ENCODE measurements around the gene RIPK1. TPM values are rescaled to one million over a fixed set of nuclear protein-coding genes. Genes with fewer than 3 reads are reported as not detected.

The RIPK1 gene
- total and polyA plus RNA-seq, 10 of the 15 experiments (the other 5 are each of a cell fraction or from before 2014, with no cell fraction given): 1.6 to 11.2 (median 6.3) TPM

DNA sequence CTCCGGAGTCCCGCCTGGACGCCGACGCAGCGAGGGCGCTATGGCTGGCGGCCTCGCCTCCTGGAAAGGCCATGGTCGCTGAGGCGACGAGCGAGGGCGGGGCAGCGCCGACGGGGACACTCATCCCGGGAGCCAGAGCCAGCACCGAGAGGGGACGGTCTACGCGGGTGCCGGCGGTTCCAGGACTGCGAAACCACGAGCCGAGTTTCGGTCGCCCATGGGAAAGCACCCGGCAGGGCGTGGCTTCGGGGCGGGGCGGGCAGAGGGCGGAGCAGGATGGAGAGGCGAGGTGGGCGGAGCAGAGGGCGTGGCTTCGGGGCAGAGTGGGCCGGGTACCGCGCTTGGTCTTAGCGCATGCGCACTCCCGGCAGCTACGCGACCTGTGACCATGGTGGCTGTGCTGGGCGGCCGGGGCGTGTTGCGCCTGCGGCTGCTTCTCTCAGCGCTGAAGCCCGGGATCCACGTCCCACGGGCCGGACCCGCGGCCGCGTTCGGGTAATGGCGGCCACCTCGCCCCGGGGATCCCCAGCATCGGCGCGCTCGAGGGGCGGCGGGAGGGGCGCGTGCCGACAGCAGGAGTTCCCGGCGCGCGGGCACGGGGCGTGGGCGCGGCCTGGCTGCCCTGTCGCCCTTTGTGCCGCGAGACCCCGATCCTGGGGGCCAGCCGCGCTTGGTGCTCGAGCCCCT is 50.2 kb downstream of the RIPK1 start, which contains the start of gene BPHL:
TSS of gene BPHL (plus strand) at position 359 of the 687 bp plus-strand sequence. CDS start at position 389, 30 bp downstream.
- H3K27me3 ChIP-seq (replicated peaks in 1 of 2; ENCODE audit: control insufficient read depth in 2 of 2, insufficient read depth in 2 of 2, low read length in 1 of 2): no peaks in the 10 kb centered on the region
- H3K4me3 ChIP-seq: peak within 1 kb of the TSS; percentile 87
- H3K27ac ChIP-seq (ENCODE audit: control insufficient read depth, insufficient read depth): peak within 1 kb of the TSS; percentile 86
- H3K9me3 ChIP-seq (replicated peaks; ENCODE audit: control insufficient read depth, insufficient read depth, low read length): no peaks in the 10 kb centered on the region
- H2AFZ ChIP-seq (ENCODE audit: control insufficient read depth, low read depth, low read length): peak within 1 kb of the TSS; percentile 98
- ChIA-PET RAD21 (ENCODE audit: unreplicated experiment) (no interaction called here), CTCF (interaction anchor here (1.1 kb wide), 1 partner anchor 141 kb away, joined by 3 read pairs; no protein-coding TSS in a partner anchor), POLR2A (interaction anchor here (0.6 kb wide), 2 partner anchors 9 to 74 kb away, joined by 3 to 8 read pairs; no protein-coding TSS in a partner anchor), SMC1A (ENCODE audit: uncharacterized antibody, unreplicated experiment) (interaction anchor here (1.0 kb wide), 1 partner anchor 119 kb away, joined by 4 read pairs; the partner anchor contains the start of gene NQO2)
- peak; percentile 97 for ATAC-seq
- no TSS peak for BruUV-seq (replicated peaks)
- peaks cover 0 to 3% of the 10 kb centered on the region in 2 experiments; a peak in 2 of 4 replicates for H3K36me3 ChIP-seq (ENCODE audit: control insufficient read depth in 2 of 2, insufficient read depth in 2 of 2, low read length in 1 of 2)
- peak within 1 kb of the TSS; percentile 75 for H3K4me2 ChIP-seq (ENCODE audit: control insufficient read depth, insufficient read depth)
- H3K9ac ChIP-seq (ENCODE audit: control insufficient read depth, insufficient read depth, low read length): peak within 1 kb of the TSS; percentile 42
- FAIRE-seq: peak; percentile 91
- intact Hi-C loops (cut with micrococcal nuclease; ENCODE audit: unreplicated experiment): loop anchor here (2.0 kb wide), 1 partner anchor 50 kb away; the partner anchor contains the start of gene RIPK1
- no peaks in the 10 kb centered on the region for H3K79me2 ChIP-seq (ENCODE audit: control insufficient read depth, insufficient read depth, low read length)
- H4K20me1 ChIP-seq (ENCODE audit: control insufficient read depth, insufficient read depth): no peaks in the 10 kb centered on the region
- WGBS (ENCODE audit: insufficient coverage, insufficient replicate concordance, low lambda C conversion rate, missing lambda C conversion rate): 2% methylated on average over 87 of the region's 89 CpGs
- H3K4me1 ChIP-seq (ENCODE audit: control insufficient read depth, insufficient read depth, low read length): peaks cover 6% of the 10 kb centered on the region; the same call in 1 of the 2 replicates
- in situ Hi-C loops (cut with MboI): no loop called here
- peak; percentile 75 for DNase-seq (ENCODE audit: low read depth, low spot score)
- TF ChIP-seq JUNB (IDR thresholded peaks at IDR 0.05) (no peak), MEF2B (IDR thresholded peaks at IDR 0.05; ENCODE audit: partially characterized antibody, poor library complexity, severe bottlenecking) (no peak), ATF7 (IDR thresholded peaks at IDR 0.05; ENCODE audit: low read depth) (no peak), IKZF1 (conservative IDR thresholded peaks at IDR 0.05) (peak; percentile 93), NFIC (IDR thresholded peaks at IDR 0.05; ENCODE audit: low read depth, low read length) (no peak), CHD1 (IDR thresholded peaks at IDR 0.05; ENCODE audit: low read depth, low read length) (no peak), RCOR1 (conservative IDR thresholded peaks at IDR 0.05; ENCODE audit: low read depth, low read length) (no peak), JUND (IDR thresholded peaks at IDR 0.05; ENCODE audit: low read depth, low read length) (no peak), NR2F1 (conservative IDR thresholded peaks at IDR 0.05) (peak; percentile 86), MYB (IDR thresholded peaks at IDR 0.05; ENCODE audit: borderline replicate concordance, low read depth, low read length) (no peak), ESRRA (IDR thresholded peaks at IDR 0.05; ENCODE audit: low read length) (no peak)
- TF ChIP-seq, protein P1, sequence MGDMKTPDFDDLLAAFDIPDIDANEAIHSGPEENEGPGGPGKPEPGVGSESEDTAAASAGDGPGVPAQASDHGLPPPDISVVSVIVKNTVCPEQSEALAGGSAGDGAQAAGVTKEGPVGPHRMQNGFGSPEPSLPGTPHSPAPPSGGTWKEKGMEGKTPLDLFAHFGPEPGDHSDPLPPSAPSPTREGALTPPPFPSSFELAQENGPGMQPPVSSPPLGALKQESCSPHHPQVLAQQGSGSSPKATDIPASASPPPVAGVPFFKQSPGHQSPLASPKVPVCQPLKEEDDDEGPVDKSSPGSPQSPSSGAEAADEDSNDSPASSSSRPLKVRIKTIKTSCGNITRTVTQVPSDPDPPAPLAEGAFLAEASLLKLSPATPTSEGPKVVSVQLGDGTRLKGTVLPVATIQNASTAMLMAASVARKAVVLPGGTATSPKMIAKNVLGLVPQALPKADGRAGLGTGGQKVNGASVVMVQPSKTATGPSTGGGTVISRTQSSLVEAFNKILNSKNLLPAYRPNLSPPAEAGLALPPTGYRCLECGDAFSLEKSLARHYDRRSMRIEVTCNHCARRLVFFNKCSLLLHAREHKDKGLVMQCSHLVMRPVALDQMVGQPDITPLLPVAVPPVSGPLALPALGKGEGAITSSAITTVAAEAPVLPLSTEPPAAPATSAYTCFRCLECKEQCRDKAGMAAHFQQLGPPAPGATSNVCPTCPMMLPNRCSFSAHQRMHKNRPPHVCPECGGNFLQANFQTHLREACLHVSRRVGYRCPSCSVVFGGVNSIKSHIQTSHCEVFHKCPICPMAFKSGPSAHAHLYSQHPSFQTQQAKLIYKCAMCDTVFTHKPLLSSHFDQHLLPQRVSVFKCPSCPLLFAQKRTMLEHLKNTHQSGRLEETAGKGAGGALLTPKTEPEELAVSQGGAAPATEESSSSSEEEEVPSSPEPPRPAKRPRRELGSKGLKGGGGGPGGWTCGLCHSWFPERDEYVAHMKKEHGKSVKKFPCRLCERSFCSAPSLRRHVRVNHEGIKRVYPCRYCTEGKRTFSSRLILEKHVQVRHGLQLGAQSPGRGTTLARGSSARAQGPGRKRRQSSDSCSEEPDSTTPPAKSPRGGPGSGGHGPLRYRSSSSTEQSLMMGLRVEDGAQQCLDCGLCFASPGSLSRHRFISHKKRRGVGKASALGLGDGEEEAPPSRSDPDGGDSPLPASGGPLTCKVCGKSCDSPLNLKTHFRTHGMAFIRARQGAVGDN (IDR thresholded peaks at IDR 0.05): peak; percentile 85
- TF ChIP-seq, protein P2, sequence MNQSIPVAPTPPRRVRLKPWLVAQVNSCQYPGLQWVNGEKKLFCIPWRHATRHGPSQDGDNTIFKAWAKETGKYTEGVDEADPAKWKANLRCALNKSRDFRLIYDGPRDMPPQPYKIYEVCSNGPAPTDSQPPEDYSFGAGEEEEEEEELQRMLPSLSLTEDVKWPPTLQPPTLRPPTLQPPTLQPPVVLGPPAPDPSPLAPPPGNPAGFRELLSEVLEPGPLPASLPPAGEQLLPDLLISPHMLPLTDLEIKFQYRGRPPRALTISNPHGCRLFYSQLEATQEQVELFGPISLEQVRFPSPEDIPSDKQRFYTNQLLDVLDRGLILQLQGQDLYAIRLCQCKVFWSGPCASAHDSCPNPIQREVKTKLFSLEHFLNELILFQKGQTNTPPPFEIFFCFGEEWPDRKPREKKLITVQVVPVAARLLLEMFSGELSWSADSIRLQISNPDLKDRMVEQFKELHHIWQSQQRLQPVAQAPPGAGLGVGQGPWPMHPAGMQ (IDR thresholded peaks at IDR 0.05; ENCODE audit: borderline replicate concordance): no peak
- TF ChIP-seq, protein P3, sequence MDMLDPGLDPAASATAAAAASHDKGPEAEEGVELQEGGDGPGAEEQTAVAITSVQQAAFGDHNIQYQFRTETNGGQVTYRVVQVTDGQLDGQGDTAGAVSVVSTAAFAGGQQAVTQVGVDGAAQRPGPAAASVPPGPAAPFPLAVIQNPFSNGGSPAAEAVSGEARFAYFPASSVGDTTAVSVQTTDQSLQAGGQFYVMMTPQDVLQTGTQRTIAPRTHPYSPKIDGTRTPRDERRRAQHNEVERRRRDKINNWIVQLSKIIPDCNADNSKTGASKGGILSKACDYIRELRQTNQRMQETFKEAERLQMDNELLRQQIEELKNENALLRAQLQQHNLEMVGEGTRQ (IDR thresholded peaks at IDR 0.05; ENCODE audit: borderline replicate concordance, low read depth, low read length): no peak
- TF ChIP-seq, protein P4, sequence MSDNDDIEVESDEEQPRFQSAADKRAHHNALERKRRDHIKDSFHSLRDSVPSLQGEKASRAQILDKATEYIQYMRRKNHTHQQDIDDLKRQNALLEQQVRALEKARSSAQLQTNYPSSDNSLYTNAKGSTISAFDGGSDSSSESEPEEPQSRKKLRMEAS (IDR thresholded peaks at IDR 0.05; ENCODE audit: low read depth, low read length): peak; percentile 12; the same call in 1 of the 2 replicates
- TF ChIP-seq, protein P5, sequence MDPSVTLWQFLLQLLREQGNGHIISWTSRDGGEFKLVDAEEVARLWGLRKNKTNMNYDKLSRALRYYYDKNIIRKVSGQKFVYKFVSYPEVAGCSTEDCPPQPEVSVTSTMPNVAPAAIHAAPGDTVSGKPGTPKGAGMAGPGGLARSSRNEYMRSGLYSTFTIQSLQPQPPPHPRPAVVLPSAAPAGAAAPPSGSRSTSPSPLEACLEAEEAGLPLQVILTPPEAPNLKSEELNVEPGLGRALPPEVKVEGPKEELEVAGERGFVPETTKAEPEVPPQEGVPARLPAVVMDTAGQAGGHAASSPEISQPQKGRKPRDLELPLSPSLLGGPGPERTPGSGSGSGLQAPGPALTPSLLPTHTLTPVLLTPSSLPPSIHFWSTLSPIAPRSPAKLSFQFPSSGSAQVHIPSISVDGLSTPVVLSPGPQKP (IDR thresholded peaks at IDR 0.05; ENCODE audit: low read depth, low read length): no peak

Measured in GM12878 (cell line).